ENCODE results near the gene FRA10AC1. TPM values are rescaled to one million over a fixed set of nuclear protein-coding genes. Genes with fewer than 3 reads are reported as not detected.

FRA10AC1 gene
- total RNA-seq, 1 donor from 2014 or later: 5.7 TPM

DNA sequence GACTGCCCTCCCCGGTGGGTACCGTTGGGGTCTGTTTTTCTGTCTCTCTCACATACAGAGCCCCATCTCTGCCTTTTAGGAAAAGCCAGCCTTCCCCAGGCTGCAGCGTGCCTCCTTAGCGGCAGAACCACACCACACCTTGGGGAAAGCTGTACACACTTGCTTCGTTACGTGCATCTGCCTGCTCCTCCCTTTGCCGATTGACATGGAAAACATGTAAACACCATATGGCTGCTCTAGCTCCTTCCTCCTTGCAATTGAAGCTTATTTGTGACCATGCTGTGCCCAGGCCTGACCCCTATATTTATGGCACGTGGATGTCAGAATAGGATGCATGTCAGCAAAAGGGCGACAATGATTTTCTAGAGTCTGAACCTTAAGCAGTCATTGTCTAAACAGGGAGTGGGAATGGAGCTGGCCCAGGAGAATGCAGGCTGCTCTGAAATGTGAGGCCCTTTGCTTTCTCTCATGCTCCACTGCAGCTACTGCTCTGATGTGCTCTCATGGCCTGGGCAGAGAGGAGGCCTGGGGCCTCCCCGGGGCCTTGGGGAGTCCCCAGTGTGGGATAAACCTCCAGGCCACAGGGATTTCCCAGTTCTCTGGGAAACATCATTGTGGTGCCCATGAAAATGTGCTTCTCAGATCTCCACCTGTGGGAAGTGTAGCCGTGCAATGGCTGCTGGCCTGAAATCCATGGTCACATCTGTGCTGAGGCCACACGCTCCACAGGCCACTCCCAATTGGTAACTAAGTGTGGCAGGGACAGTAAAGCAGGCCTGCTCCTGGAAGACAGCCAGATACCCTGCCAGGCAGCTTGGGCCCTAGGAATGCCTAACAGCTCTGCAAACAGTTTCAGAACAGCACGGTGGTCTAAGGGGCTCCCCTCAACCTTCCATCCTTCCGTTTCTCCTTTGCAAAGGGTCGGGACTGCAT lies 71.5 kb downstream of the FRA10AC1 start:
- no peak for DNase-seq (ENCODE audit: low read depth, low spot score)

DNA sequence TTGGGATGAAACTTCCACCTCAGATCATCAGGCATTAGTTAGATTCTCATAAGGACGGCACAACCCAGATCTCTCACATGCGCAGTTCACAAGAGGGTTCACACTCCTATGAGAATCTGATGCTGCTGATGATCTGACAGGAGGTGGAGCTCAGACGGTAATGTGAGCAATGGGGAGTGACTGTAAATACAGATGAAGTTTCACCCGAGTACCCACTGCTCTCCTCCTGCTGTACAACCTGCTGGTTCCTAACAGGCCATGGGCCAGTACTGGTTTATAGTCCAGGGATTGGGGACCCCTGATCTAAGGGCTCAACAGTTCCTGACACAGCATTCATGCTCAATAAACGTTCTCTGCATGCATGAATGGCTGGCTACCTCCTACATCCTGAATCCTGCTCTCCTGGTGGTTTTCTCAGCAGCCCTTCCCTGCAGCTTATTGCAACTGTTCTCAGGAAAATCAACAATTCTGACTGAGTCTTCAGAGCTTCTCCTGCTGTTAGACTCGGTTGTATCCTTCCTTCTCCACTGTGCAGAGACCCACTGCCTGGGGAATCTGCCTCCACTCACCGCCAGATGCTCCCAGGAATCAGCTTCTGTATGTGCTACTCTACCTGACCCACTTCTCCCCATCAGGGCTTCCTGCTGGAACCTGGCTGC lies 72.6 kb downstream of the FRA10AC1 start:
- no peak for DNase-seq (ENCODE audit: low read depth, low spot score)

DNA sequence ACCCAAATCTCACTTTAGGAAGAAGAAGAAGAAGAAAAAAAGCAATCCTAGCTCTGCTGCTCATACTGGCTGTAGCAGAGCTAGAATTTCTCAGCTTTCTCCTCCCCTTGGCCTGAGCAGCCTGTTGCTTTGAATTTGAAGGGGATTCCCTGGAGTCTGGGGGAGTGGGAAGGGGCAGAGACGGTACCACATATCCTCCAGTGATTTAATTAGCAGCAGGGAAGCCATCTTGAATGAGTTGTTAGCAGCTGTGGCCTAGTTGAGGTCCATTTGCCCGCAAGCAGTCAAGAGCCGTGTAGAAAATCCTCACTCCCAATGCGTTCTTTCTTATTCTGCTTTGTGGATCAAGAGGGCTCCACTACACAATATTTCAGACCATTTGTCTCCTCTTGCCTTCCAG lies 73.5 kb downstream of the FRA10AC1 start:
- no peak for DNase-seq (ENCODE audit: low read depth, low spot score)

DNA sequence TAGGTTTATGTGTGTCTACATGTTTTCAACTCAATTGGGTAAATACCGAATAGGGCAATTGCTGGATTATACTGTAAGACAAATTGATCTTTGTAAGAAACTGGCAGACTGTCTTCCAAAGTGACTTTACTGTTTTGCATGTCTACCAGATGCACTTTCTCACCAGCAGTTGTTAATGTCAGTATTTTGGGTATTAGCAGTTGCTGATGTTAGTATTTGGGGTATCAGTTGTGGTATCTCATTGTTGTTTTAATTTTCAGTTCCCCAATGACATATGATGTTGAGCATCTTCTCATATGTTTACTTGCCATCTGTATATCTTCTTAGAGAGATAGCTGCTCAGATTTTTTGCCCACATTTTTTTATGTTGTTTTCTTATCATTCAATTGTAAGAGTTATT lies 79.5 kb downstream of the FRA10AC1 start:
- DNase-seq (ENCODE audit: low read depth, low spot score): no peak

DNA sequence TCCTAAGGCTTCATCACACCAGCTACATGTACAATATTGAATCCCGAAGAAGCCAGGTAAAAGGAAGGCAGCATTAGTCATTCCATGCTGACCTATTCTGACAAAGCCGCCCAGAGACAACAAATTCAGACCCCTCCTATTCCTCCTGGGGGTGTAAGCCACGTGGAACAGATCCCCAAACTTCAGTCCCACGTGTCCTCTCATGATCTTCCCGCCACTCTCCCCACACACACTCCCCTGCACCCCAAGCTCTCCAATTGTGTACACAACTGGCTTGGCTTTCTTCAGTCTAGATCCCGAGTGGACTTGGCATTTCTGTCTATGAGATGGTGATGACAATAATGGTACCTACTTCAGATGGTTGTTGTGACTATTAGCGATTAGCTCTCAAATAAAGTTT lies 81.5 kb downstream of the FRA10AC1 start:
- DNase-seq (ENCODE audit: low read depth, low spot score): no peak

Other genes with a start within 250 kb of the FRA10AC1 start
- gene MYOF, start 220.3 kb downstream of the FRA10AC1 start, total RNA-seq: 243 and 321 TPM in 2 replicates
- gene CEP55, start 206.0 kb downstream of the FRA10AC1 start, total RNA-seq: 43.5 and 92.2 TPM in 2 replicates
- not detected in 2 replicates for gene FFAR4, start 135.9 kb downstream of the FRA10AC1 start, total RNA-seq
- gene RBP4, start 101.4 kb downstream of the FRA10AC1 start, total RNA-seq: not detected in 2 replicates
- not detected in 2 replicates for gene PDE6C, start 90.1 kb downstream of the FRA10AC1 start, total RNA-seq
- gene LGI1, start 55.3 kb upstream of the FRA10AC1 start, total RNA-seq: not detected in 2 replicates
- gene SLC35G1, start 191.4 kb upstream of the FRA10AC1 start, total RNA-seq: 4.2 and 4.4 TPM in 2 replicates

Measured in pulmonary artery endothelial cell (primary cell).